ENCODE measurements around the gene CCL14.

CCL14 gene

DNA sequence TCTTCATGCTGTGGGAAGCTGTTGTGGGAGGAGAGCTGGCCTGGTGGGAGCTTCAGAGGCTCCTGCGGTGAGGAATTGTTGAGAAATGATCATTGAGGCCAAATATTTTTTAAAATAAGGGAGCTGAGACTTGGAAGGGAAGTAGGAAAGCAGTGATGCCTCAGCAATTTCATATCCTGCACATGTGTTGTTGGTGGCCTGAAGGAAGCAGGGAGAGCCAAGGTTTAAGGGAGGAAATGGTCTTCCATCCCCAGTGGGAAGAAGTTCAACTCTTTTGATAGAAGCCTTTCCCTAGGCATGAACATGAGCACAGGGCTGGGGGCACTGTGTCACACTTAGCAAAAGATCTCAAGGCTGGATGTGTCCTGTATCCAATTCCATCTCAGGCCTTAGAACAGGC lies at the start of gene CCL14:
Gene CCL14, minus strand, starts transcription at position 87 of the 400 bp plus-strand sequence. Its CDS starts 80 bp downstream, at position 7.
- H3K27me3 ChIP-seq (ENCODE audit: control insufficient read depth, low read length), result no peaks in the 10 kb centered on the region
- TF ChIP-seq, protein P1, sequence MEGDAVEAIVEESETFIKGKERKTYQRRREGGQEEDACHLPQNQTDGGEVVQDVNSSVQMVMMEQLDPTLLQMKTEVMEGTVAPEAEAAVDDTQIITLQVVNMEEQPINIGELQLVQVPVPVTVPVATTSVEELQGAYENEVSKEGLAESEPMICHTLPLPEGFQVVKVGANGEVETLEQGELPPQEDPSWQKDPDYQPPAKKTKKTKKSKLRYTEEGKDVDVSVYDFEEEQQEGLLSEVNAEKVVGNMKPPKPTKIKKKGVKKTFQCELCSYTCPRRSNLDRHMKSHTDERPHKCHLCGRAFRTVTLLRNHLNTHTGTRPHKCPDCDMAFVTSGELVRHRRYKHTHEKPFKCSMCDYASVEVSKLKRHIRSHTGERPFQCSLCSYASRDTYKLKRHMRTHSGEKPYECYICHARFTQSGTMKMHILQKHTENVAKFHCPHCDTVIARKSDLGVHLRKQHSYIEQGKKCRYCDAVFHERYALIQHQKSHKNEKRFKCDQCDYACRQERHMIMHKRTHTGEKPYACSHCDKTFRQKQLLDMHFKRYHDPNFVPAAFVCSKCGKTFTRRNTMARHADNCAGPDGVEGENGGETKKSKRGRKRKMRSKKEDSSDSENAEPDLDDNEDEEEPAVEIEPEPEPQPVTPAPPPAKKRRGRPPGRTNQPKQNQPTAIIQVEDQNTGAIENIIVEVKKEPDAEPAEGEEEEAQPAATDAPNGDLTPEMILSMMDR (IDR thresholded peaks at IDR 0.05; ENCODE audit: low read depth, low read length, poor library complexity, severe bottlenecking), result no peak
- no peak for TF ChIP-seq EZH2phosphoT487 (IDR thresholded peaks at IDR 0.05; ENCODE audit: borderline replicate concordance, low read length)
- H3K4me2 ChIP-seq (ENCODE audit: low read length), result no peak within 1 kb of the TSS
- H3K27ac ChIP-seq (ENCODE audit: low read depth, low read length), result no peak within 1 kb of the TSS
- H3F3A ChIP-seq (ENCODE audit: control insufficient read depth, insufficient read depth), result no peaks in the 10 kb centered on the region
- H4K20me1 ChIP-seq (ENCODE audit: control insufficient read depth, insufficient read depth, low read depth, low read length), result no peaks in the 10 kb centered on the region
- peaks cover 4% of the 10 kb centered on the region; the same call in 1 of the 2 replicates for H3K9me3 ChIP-seq (ENCODE audit: control insufficient read depth, insufficient read depth, low read length)
- no peaks in the 10 kb centered on the region for H3K4me1 ChIP-seq (ENCODE audit: control insufficient read depth, low read length)
- H3K79me2 ChIP-seq (ENCODE audit: control insufficient read depth, low read length), result no peaks in the 10 kb centered on the region
- no peaks in the 10 kb centered on the region for H3K36me3 ChIP-seq (ENCODE audit: control insufficient read depth, low read length)
- H3K9me2 ChIP-seq (replicated peaks; ENCODE audit: control insufficient read depth, low read length), result no peaks in the 10 kb centered on the region
- H3K4me3 ChIP-seq (ENCODE audit: low read length), result no peak within 1 kb of the TSS

DNA sequence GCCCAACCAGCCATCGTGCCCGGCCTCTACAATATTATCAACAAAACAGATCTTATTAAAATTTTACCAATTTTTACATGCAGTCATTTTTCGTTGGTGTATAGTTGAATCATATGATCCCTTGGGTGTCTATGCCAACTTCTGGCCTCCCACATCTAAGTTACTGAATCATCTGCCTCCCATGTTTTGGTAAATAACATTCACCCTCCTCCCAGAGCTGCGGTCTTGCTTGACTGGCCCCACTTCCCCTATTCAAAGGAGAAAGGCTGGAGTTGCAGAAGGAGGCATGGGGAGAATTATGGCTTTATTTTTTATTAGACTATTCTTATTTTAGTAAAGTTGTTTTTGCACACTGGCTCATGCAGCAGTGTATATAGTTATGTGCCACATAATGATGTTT lies 49.7 kb upstream of the CCL14 start:
- H4K20me1 ChIP-seq (ENCODE audit: control insufficient read depth, insufficient read depth, low read depth, low read length), result no peaks in the 10 kb centered on the region
- H3K79me2 ChIP-seq (ENCODE audit: control insufficient read depth, low read length), result no peaks in the 10 kb centered on the region
- H3K9me2 ChIP-seq (replicated peaks; ENCODE audit: control insufficient read depth, low read length), result no peaks in the 10 kb centered on the region
- H3K27ac ChIP-seq (ENCODE audit: low read depth, low read length), result no peak overlapping the region
- no peaks in the 10 kb centered on the region for H3K9me3 ChIP-seq (ENCODE audit: control insufficient read depth, insufficient read depth, low read length)
- H3F3A ChIP-seq (ENCODE audit: control insufficient read depth, insufficient read depth), result no peaks in the 10 kb centered on the region
- no peak overlapping the region for H3K4me3 ChIP-seq (ENCODE audit: low read length)
- H3K4me1 ChIP-seq (ENCODE audit: control insufficient read depth, low read length), result peaks cover 7% of the 10 kb centered on the region; the same call in 1 of the 2 replicates
- H3K36me3 ChIP-seq (ENCODE audit: control insufficient read depth, low read length), result no peaks in the 10 kb centered on the region
- TF ChIP-seq EZH2phosphoT487 (IDR thresholded peaks at IDR 0.05; ENCODE audit: borderline replicate concordance, low read length), result no peak
- TF ChIP-seq, protein P1 (IDR thresholded peaks at IDR 0.05; ENCODE audit: low read depth, low read length, poor library complexity, severe bottlenecking), result no peak
- H3K27me3 ChIP-seq (ENCODE audit: control insufficient read depth, low read length), result peaks cover 27% of the 10 kb centered on the region
- H3K4me2 ChIP-seq (ENCODE audit: low read length), result no peak overlapping the region

- H3K4me2 ChIP-seq (ENCODE audit: low read length), result no peak overlapping the region
- H3F3A ChIP-seq (ENCODE audit: control insufficient read depth, insufficient read depth), result no peaks in the 10 kb centered on the region
- H3K79me2 ChIP-seq (ENCODE audit: control insufficient read depth, low read length), result no peaks in the 10 kb centered on the region
- no peaks in the 10 kb centered on the region for H3K9me2 ChIP-seq (replicated peaks; ENCODE audit: control insufficient read depth, low read length)
- peaks cover 7% of the 10 kb centered on the region; the same call in 1 of the 2 replicates for H3K4me1 ChIP-seq (ENCODE audit: control insufficient read depth, low read length)
- no peaks in the 10 kb centered on the region for H3K36me3 ChIP-seq (ENCODE audit: control insufficient read depth, low read length)
- H3K9me3 ChIP-seq (ENCODE audit: control insufficient read depth, insufficient read depth, low read length), result no peaks in the 10 kb centered on the region
- H3K4me3 ChIP-seq (ENCODE audit: low read length), result no peak overlapping the region
- H3K27ac ChIP-seq (ENCODE audit: low read depth, low read length), result no peak overlapping the region
- no peaks in the 10 kb centered on the region for H4K20me1 ChIP-seq (ENCODE audit: control insufficient read depth, insufficient read depth, low read depth, low read length)
- peaks cover 31% of the 10 kb centered on the region for H3K27me3 ChIP-seq (ENCODE audit: control insufficient read depth, low read length)
- TF ChIP-seq EZH2phosphoT487 (IDR thresholded peaks at IDR 0.05; ENCODE audit: borderline replicate concordance, low read length), result no peak
- TF ChIP-seq, protein P1 (IDR thresholded peaks at IDR 0.05; ENCODE audit: low read depth, low read length, poor library complexity, severe bottlenecking), result no peak
Observed at GRCh38 chr17:36034127-36034526, 47.6 kb upstream of the CCL14 start.

Data from DOHH2 (cell line).